GM21786 (cell line): ENCODE data around the gene ZNF212.

Source experiments
- ATAC-seq: cut with Tn5 transposase; IDR thresholded peaks from one replicate; pipeline ENCODE4 v1.9.1; 2021; ENCODE audit not compliant: unreplicated experiment

Gene ZNF212

GRCh38 chr7:149239345-149240143, at the start of gene ZNF212:
Gene ZNF212, plus strand, starts transcription at chr7:149239651. Its CDS starts 128 bp downstream, at chr7:149239779.
- peak; percentile 100 for ATAC-seq

- no peak for ATAC-seq
These were observed 47.6 kb upstream of the ZNF212 start for GRCh38 chr7:149191851-149192250.

DNA sequence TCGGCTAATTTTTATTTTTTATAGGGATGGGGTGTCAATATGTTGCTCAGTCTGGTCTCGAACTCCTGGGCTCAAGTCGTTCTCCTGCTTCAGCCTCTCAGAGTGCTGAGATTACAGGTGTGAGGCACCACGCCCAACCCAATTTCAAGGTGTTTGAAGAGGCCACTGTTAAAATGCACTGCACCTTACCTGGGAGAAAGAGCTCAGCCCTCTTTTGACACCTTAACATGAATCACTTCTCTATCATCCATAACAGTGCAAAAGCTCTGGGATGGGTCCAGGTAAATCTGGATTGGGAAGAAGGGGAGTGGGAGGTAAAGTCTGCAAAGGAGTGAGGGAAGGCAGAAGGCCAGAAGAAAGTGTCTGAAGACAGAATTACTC, 44.7 kb upstream of the ZNF212 start:
- ATAC-seq: no peak

DNA sequence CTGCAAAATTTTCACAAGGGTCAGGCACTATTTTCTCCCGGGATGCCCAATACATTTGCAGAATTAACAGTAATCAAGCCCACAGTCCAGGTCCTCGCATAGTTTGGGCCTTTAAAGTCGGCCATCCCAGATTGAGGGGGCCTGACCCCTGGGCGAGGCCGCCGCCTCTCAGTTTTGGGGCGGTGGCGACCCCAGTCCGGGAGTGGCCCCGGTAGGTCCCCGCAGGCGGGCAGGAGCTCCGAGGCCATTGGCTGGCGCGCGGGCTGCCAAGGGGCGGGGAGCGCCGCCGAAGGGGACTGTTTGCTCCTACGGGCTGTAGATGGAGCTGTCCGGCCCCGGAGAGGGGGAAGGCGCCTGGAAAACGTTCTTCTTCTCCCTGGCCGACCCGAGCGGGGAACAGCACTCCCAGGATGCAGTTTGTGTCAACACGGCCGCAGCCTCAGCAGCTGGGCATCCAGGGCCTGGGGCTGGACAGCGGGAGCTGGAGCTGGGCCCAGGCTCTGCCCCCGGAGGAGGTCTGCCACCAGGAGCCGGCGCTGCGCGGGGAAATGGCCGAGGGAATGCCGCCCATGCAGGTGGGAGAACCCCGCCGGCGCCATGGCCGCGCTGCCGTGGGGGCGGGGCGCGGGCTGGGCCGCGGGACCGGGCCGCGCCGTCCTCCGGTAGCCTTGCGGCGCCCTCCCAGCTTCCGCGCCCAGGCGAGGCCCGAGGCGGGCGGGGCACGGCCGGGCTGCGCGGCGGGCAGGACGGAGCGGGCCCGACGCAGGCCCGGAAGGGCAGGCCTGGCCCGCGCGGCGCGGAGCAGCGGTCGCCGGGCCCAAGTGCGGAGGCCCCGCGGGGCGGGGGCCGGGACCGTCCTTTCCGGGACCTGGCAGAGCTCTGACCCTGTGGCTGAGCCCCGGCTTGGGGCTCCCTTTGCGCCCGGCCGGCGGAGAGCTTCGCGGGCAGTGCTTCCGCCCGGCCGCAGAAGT, 44.0 kb upstream of the ZNF212 start, which contains the start of gene ZNF282:
TSS of gene ZNF282 (plus strand) at position 367 of the 971 bp plus-strand sequence. CDS start at position 411, 44 bp downstream.
- ATAC-seq: peak; percentile 95

DNA sequence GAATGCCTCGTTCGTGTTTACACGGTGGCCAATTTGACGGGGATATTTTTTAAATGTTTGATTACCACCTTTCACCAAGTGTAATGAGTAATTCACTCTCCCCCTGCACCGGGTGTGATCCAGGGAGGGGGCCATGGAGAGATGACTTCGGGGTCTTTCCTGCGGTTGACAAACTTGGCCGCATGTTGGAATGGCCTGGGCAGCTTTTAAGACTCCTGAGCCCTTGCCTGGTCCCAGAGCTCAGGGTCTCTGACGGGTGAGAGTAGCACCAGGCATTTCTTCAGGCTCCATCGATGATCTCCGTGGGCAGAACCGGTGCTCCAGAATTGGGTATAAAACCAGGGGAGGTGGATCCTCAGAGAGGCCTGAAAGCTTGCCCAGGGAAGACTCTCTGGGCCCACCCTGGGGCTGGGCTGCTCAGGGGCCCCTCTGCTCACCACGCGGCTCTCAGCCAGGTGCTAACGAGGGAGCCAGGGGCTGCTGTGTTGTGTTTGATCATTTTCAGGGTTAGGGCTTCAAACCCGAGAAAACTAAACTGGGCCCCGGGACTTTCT, 43.2 kb upstream of the ZNF212 start:
- ATAC-seq: peak; percentile 2

DNA sequence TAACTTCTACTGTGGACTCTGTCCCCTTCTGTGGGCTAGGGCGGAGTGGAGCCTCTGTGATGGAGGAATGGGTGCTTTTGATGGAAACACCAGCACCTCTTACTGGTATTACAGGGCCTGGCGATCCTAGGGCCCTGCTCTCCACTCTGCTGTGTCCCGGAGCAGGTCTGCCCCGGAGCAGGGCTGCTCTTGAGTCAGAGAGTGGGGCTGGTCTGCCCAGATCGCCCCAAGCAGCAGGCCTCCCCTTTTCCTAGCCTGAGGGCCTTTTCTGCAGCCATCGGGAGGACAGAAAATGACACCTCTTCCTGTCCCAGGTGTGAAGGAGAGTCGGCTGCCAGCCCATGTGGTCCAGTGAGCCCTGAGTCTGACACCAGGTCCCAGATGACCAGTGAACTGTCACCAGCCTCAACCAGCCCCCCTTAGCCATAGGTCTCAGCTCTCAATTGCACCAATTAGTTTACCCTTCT, 42.7 kb upstream of the ZNF212 start:
- no peak for ATAC-seq

GRCh38 chr7:149197675-149198074, 41.8 kb upstream of the ZNF212 start:
- no peak for ATAC-seq

DNA sequence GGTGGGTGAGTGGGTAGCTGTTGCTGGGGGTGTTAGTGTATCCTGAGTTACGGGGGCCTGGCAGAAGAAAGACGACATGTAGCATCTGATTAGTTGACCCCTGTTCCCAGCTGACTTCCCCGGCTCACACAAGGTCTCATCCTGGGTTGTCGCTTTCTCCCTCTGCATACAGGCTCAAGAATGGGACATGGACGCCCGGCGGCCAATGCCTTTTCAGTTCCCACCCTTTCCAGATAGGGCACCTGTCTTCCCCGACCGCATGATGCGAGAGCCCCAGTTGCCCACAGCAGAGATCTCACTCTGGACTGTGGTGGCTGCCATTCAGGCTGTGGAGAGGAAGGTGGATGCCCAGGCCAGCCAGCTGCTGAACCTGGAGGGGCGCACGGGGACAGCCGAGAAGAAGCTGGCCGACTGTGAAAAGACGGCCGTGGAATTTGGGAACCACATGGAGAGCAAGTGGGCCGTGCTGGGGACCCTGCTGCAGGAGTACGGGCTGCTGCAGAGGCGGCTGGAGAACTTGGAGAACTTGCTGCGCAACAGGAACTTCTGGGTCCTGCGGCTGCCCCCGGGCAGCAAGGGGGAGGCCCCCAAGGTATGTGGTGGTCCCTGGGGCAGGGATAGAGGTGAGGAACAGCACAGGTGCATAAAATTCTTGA, 41.2 kb upstream of the ZNF212 start:
- no peak for ATAC-seq

GRCh38 chr7:149199234-149199995, 40.0 kb upstream of the ZNF212 start:
- no peak for ATAC-seq

DNA sequence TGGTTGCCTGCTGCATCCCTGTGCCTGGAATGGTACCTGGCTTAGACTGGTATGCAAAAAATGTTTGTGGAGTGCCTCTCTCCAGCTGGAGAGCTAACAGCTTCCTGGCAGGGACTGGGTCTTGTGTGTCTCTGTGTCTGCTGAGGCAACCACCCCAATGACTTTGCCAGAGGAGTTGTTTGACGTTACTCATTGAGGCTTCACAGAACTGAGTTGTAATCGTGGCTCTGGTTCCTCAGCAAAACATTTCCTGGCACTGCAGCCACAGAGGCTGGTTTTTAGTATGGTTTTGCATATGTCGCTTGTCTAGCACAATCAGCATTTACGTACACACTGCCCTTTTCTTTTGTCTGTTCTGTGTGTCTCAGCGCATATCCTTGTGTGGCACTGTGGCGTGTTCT, 36.6 kb upstream of the ZNF212 start:
- no peak for ATAC-seq

- ATAC-seq: no peak
These were observed 33.6 kb upstream of the ZNF212 start for GRCh38 chr7:149205690-149206381.

DNA sequence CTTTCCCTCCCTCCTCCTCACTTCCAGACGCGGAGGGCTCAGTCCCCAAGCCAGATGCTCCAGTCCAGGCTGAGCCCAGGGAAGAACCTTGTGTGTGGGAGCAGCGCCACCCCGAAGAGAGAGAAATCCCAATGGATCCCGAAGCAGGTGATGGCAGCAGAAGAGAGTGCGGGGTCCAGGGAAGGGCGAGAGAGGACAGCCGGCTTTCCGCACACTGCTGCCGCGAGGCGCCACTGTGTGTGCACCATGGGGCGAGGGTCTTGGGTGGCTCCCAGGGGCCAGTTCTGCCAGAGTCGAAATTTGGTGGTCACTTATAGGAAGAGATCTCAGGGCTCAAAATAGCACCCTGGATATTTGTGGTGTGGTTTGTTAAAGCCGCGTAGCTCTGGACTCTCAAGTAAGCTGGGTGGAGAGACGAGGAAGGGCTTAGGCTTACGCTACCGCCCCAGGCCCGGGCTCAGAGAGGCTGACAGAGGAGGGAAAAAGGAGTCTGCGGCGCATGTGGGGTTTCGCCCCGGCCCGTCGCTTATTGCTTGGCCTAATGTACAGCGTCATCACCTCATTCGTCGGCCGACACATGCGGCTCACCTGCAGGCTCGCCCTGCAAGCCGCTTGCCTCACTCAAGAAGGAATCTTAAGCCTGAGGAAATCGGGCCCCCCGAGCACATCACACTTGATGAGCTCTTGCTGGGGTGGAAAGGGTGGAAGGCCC, 32.0 kb upstream of the ZNF212 start:
- ATAC-seq: no peak

- ATAC-seq: no peak
These were observed 29.8 kb upstream of the ZNF212 start for GRCh38 chr7:149209518-149210269.

GRCh38 chr7:149210551-149210950, 28.9 kb upstream of the ZNF212 start:
- ATAC-seq: no peak

- ATAC-seq: no peak
These were observed 25.3 kb upstream of the ZNF212 start for GRCh38 chr7:149214020-149214720.

DNA sequence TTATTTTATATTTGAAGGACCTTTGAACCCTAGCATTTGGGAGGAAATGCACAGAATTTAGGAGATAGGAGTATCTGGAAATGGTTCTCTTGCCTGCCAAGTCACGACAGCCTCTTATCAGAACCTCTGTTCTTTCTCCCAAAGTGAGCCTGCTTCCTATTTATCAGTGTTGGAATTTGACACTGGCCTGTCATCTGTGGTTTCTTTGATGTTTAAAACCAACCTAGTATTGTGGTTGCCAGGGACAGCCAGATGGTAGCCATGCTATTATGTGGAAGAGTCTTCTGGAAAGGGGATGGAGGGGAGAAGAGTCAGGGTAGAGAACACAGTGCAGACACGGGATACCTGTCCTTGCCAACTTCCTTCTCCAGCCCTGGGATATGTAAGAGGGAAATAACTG, 23.0 kb upstream of the ZNF212 start:
- no peak for ATAC-seq

- no peak for ATAC-seq
These were observed 21.9 kb upstream of the ZNF212 start for GRCh38 chr7:149217570-149217969.
